Measurements from ENCODE around the gene IL10RA.
A peak's percentile ranks its signal among the peaks of the same experiment; 100 is the strongest.
"Not testable (repeated sequence)": the region's sequence is repeated elsewhere in the genome, so short reads cannot be mapped to it uniquely, and the experiment has no call there.

Gene IL10RA

GRCh38 chr11:117985953-117986887, at the start of gene IL10RA:
TSS of gene IL10RA (plus strand) at chr11:117986394. CDS start at chr11:117986468, 74 bp downstream.
- peak; percentile 88 for DNase-seq

GRCh38 chr11:117936973-117937372, 49.2 kb upstream of the IL10RA start:
- no peak for DNase-seq

GRCh38 chr11:117940736-117941135, 45.5 kb upstream of the IL10RA start:
- no peak for DNase-seq

GRCh38 chr11:117941163-117941707, 45.0 kb upstream of the IL10RA start:
- DNase-seq, result no peak

- no peak for DNase-seq
Measured at GRCh38 chr11:117941976-117942654, 44.1 kb upstream of the IL10RA start.

GRCh38 chr11:117944554-117944953, 41.6 kb upstream of the IL10RA start:
- DNase-seq, result no peak

GRCh38 chr11:117945047-117945810, 41.0 kb upstream of the IL10RA start:
- no peak for DNase-seq

- DNase-seq, result no peak
Measured at GRCh38 chr11:117946156-117946841, 39.9 kb upstream of the IL10RA start.

GRCh38 chr11:117946842-117947526, 39.2 kb upstream of the IL10RA start:
- peak; percentile 91 for DNase-seq

GRCh38 chr11:117947751-117948150, 38.4 kb upstream of the IL10RA start:
- DNase-seq, result not testable (repeated sequence)

GRCh38 chr11:117948466-117948865, 37.7 kb upstream of the IL10RA start:
- not testable (repeated sequence) for DNase-seq

GRCh38 chr11:117949062-117949461, 37.1 kb upstream of the IL10RA start:
- DNase-seq, result no peak

GRCh38 chr11:117950301-117950700, 35.9 kb upstream of the IL10RA start:
- peak; percentile 65 for DNase-seq

GRCh38 chr11:117950993-117951961, 34.9 kb upstream of the IL10RA start:
- DNase-seq, result no peak

- no peak for DNase-seq
Measured at GRCh38 chr11:117953024-117953671, 33.0 kb upstream of the IL10RA start.

- no peak for DNase-seq
Measured at GRCh38 chr11:117958949-117959348, 27.2 kb upstream of the IL10RA start.

- DNase-seq, result no peak
Measured at GRCh38 chr11:117959438-117960149, 26.6 kb upstream of the IL10RA start.

GRCh38 chr11:117960406-117960805, 25.8 kb upstream of the IL10RA start:
- no peak for DNase-seq

GRCh38 chr11:117961896-117962295, 24.3 kb upstream of the IL10RA start:
- DNase-seq, result no peak

Measured in stimulated activated CD4-positive, alpha-beta T cell treated with anti-CD3 and anti-CD28 coated beads, Interleukin-15, amount 100 ng/mL, for 24 hours (primary cell).